Astrocyte of the hippocampus (primary cell): ENCODE measurements around the gene CEBPB.
"Not testable (repeated sequence)": the region's sequence is repeated elsewhere in the genome, so short reads cannot be mapped to it uniquely, and the experiment has no call there.

Experiments
- DNase-seq: peaks from one replicate; pipeline ENCODE4 v3.0.0; 2011; ENCODE audit warnings: low read depth, low spot score

CEBPB gene

DNA sequence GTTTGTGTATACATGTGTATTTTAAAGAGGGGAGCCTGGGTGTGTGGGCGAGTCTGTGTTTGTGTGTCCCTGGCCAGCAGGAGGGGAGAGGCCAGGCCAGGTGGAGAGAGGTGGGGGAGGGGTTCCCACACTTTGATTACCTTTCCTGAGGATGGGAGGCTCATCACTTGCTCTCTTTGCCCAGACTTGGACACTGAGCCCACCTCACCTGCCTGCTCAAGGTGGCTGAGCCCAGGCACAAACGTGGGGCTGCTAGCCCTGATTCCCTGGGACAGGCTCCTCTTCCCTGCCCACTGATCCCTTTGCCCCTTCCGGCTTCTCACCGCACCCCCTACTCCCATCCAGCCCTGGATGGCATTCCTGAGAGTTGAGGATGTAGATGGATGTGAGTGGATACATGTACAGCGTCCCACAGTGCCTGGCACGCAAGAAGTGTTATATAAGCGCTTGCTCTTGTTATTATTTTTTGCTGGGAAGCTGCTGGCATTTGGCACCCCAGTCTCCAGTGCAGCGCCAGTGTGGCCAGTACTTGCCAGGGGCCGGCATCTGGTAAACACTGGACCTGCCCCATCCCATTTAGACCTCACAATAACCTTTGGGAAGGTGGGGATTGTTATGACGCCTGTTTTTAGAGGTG lies 2.7 kb downstream of the CEBPB start:
- peak; percentile 43 for DNase-seq

DNA sequence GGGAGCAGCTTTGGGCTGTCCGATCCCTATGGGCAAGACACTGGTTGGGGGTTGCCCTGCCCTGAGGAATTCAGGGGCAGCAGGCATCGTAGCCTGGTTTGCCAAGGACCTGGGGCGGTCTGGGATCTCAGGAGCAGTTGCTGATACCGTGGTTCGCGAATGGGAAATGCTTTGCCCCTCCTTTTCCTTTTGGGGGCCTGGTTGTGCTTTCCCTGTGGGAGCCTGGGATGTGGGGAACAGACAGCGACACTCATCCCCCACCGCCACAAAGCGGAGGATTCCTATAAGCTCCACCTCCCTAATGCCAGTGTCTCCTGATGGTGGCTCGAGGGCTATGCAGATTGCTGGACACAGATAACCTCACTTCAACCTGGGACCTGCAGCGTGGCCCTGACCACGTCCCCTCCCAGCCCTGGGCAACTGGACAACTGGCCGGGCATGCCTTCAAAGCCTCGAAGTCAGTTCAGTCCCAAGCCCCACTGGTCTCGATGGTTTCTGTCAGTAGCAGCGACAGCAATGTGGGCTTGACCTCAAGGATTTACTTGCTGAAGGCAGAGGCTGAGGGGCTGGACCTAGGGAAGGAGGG lies 3.3 kb downstream of the CEBPB start:
- DNase-seq, result peak; percentile 16

DNA sequence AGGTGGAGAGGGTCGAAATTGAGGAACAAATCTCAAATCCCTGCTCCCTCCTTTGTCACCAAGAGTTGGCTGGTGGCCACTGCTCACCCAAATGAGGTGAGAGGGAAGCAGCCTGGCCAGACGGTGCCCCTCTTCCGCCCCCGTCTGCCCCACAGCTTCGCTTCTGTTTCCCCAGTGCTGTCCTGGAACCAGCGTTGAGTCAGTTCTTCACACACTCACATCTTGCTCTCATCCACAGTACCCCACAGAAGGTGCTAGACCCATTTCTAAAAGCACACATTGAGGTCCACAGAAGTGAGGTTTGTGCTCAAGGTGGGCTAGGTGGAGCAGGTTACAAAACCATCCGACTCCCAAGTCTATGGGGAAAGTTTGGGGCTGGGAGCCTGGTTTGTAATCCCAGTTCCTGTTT lies 3.8 kb downstream of the CEBPB start:
- DNase-seq, result no peak

DNA sequence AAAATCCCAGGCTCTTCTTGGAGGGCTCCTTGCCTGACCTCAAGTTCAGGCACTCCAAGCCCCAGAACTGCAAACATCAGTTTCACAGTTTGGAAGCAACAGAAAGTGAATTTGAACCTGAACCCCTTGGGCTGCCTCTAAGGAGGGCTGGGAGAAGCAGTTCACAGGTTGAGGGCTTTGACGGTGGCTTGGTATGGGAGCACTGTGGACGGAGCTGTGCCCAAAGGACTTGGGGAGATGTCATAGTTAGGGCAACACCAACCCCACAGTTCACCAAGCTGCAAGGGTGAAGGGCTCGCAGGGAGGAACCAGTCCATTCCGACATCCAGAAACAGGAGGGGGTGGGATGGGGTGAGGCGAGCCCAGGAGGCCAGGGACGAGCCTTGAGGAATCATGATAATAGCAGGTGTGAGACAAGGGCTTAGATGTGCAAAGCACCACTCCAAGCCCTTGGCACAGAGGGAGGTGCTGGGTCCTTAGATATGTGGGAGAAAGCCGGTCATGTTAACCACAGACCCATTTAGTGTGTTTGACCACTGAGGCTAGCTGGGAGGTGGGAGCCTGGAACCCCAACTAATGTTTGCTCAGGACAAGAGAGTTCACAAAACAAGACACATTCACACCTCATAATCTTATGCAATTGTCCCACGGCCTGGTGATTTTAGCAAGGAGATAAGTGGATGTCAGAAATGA lies 4.3 kb downstream of the CEBPB start:
- no peak for DNase-seq

DNA sequence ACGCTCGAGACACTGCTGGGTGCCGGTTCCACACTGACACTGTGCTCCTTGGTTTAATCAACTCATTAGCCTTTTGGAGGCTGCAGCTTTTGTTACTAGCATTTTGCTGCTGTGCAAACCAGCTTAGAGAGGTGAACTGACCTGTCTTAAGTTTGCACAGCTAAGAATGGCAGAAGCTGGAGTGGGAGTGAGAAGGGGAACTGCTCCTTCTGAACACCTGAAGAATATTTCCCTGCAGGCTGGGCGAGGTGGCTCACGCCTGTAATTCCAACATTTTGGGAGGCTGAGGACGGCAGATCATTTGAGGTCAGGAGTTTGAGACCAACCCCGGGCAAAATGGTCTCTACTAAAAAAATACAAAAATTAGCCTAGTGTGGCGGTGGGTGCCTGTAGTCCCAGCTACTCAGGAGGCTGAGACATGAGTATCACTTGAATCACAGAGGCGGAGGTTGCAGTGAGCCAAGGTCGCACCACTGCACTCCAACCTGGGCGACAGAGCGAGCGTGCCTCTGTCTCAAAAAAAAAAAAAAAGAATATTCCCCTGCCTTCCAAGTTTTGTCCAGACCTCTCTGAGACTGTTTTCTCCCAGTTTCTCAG lies 5.0 kb downstream of the CEBPB start:
- DNase-seq, result no peak

DNA sequence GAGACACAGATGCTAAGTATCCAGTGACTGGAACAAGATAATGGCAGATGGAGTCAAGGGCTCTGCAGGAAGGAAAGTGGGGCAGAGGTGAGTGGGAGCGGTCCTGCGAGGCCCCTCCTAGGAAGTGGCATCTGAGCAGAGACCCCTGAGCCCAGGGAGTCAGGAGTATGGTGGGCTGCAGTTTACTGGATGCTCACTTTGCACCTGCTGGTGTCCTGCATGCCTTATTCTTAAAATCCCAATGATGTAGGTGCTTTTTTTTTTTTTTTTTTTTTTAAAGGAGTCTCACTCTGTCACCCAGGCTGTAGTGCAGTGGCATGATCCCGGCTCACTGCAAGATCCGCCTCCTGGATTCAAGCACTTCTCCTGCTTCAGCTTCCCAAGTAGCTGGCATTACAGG lies 5.6 kb downstream of the CEBPB start:
- no peak for DNase-seq

DNA sequence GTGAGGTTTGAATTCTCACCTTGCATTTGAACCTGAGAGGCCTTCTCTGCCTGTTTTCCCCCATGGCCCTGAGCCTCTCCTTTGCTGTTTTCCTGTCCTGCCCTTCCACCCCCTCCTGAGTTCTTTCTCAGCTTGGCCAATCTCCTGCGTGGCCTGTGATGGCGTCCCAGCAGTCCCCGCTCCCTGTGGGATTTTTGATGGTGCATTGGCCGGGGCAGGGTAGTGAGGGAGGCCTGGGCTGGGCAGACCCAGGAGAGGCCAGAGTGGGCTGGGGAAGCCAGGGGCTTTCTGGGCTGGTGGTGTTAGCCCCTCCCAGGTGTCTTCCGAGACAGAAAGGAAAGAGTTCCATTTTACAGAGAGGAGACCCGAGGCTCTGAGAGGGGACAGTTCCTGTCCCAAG lies 6.3 kb downstream of the CEBPB start:
- DNase-seq, result no peak

DNA sequence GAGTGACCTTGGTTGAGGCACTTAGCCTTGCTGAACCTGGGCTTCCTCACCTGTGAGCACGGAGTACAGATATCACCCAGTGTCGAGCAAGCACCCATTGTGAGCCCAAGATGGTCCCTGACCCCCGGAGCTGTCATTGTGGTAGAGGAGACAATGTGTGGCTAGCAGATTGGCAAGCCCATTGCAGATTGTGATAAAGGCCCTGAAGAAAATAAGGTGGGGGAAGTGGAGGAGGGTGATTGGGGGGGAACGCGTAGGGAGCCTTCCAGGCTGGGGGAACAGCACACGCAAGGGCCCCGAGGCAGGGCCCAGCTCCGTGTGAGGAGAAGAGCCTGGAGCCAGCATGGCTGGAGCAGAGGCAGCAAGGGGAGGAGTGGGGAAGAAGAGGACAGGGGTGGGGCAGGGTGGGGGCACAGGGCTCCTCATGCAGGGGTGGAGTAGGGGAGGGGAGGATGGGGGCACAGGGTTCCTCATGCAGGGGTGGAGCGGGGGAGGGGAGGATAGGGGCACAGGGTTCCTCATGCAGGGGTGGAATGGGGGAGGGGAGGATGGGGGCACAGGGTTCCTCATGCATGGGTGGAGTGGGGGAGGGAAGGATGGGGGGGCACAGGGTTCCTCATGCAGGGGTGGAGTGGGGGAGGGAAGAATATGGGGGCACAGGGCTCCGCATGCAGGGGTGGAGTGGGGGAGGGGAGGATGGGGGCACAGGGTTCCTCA lies 7.0 kb downstream of the CEBPB start:
- no peak for DNase-seq

DNA sequence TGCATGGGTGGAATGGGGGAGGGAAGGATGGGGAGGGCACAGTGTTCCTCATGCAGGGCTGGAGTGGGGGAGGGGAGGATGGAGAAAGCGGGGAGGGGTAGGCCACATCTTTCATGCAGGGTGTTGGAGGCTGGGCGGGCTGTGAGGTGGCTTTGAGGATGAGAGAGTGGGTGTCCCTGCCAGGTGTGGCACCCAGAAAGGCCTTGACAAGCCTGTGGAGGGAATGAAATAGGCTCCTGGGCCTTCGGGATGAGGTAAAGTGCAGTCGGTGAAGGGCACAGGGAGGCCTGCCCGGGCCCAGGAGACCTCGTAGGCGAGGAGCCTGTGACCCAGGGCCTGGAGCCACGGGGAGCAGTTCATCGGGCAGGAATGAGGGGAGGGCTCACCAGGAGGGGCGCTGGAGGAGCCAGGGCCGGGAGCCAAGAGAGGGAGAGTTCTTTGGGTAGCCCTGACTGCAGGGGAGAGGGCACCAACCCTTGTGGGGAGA lies 7.6 kb downstream of the CEBPB start:
- DNase-seq, result no peak

DNA sequence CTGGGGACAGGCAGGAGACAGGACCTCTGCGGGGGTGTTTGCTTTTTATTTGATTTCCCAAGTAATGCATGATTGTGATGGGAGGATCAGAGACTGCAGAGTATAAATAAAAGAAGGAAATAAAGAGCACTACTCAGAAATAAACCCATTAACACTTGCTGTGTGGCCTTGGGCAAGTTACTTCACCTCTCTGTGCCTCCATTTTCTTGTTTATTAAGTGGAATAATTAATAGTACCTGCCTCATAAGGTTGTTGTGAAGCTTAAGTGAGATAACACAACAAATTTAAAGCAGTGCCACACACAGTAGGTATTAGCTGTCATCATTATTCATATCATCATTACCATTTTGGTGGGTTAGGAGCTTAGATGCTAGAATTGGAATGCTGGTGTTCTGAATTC lies 8.1 kb downstream of the CEBPB start:
- no peak for DNase-seq

DNA sequence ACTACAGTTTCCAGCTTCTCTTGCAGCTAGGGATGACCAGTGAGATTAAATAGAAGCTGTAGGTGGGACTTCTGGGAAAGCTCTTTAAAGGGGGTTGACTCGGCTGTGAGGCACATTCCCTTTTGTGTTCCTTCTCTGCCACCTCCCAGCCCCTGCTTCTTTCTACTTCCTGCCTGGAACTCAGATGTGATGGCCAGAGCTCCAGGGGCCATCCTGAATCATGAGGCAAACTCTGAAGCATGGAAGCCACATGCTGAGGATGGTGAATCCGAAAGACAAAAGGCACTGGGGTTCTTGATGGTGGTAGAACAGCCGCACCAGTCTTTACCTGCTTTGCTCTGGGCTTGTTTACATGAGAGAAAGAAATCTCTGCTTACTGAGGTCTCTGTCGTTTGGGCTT lies 9.1 kb downstream of the CEBPB start:
- no peak for DNase-seq

DNA sequence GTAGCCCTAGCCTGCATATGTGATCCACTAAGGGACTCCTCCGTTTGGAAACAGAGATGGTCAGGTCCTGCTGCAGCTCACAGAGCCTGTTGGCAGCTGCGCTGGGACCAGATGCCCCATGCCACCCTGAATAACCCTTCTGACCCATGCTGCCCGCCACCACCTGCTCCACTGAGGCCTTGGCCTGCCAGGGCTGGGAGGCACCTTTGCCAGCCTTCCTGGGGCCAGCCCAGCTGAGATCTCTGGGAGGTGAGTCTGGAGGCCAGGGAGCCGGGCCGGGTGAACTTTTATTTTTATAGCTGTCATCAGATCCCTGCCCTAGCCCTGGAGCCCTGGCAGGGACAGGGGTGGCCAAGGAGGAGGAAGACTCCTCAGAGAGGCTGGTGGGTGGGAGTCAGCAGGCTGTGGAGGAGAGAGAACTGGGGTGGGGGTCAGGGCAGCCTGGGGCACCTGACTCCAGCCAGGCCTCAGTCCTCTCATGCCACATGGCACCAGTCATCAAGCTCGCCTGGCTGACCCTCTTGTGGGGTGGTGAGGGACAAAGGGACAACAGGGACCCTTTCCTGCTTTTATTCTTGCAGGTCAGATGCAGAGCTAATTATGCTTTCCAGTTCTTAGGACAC lies 10.0 kb downstream of the CEBPB start:
- no peak for DNase-seq

DNA sequence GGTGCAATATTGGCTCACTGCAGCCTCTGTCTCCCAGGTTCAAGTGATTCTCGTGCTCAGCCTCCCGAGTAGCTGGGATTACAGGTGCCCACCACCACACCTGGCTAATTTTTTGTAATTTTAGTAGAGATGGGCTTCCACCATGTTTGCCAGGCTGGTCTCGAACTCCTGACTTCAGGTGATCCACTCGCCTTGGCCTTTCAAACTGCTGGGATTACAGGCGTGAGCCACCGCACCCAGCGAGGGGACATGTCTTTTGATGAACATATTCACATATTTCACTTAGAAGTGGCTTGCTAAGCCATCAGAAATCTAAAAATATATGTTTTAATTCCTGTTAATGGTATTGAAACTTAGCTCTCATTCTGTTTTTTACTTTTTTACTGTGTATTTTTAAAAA lies 11.1 kb downstream of the CEBPB start:
- DNase-seq, result not testable (repeated sequence)

DNA sequence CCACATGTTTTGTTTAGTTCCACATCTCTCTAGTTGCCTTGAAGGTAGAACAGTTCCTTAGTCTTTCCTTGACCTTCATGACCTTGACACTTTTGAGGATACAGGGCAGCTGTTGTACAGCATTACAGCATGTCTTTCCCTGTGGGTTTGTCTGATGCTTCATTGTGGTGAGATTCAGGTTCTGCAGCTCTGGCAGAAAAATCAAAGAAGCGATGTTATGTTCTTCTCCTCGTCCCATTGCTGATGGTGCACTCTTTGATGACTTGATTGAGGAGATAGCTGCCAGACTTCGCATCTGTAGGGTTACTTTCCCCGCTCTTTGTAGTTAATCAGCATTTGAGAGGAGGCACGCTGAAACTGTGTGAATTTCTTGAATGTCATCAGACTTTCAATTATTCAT lies 12.0 kb downstream of the CEBPB start:
- no peak for DNase-seq

DNA sequence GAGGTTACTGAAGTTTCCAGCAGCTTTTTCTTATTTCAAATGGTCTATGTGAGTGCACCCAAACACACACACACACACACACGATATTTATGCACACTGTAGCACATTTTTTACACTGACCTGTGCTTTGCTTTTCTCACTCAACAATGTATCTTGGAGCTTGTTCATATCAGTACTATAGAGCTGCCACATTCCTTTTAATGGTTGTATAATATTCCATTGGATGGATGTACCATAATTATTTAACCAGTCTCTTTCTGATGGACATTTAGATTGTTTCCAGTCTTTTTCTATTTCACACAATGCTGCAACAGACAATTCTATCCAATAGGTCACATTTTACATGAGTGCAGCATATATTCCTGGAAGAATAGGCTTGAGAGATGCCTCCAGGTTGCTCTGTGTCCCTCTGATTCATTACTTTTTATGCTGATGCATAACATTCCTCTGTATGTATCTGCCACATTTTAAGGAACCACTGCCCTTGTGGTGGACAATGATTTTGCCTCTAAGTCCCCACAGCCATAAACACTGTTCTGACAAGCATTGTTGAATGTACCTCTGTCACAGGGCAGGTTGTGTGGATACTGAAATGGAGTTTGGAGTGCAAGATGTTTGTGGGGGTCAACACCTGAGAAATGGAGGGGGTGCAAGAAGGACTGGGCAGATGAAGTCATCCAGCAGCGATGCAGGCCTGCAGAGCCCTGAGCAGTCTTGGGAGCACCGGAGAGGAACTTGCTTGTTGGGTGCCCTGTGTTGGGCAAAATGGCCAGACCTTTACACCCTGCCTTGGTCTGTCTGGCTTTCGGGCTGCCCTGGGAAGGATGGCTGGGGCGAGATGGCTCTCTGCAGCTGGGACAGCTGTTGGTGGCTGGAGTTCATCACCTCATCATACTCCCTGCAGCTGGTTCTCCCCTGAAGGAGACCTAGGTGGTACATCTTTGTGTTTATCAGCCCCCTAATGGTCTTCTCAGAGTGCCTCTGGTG lies 13.6 kb downstream of the CEBPB start:
- DNase-seq, result no peak

DNA sequence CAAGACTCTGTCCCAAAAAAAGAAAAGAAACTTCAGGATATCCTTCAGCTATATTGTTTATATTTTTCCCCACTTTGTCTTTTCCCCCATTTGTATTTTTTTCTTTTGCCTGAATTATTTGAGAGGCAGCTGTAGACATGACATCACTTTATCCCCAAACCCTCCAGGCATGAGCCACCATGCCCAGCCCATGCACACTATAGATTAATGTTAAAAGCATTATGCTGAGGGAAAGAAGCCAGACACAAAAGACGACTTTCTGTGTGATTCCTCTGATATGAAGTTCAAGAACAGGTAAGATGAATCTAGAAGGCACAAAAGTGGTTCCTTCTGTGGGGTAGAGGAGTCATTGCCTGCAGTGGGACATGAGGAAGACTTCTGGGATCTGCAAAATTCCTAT lies 16.4 kb downstream of the CEBPB start:
- no peak for DNase-seq

DNA sequence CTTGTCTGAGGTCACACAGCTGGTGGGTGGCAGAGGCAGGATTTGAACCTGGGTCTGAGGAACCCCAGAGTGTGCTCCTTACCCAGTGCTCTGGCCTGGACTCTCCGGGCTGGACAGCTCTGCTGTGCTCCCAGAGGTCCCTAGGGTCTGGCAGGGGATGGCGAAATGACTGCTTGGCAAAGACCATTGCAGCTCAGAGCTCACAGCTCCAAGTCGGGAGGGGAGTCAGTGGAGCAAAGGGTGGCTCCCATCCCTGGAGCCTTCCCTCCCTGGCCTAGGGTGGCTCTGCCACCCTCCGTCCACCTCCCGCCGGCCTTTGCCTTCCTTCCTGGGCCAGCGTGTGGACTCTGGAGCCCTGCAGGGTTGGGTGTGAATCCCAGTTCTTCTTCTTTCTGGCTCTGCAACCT lies 17.5 kb downstream of the CEBPB start:
- no peak for DNase-seq

DNA sequence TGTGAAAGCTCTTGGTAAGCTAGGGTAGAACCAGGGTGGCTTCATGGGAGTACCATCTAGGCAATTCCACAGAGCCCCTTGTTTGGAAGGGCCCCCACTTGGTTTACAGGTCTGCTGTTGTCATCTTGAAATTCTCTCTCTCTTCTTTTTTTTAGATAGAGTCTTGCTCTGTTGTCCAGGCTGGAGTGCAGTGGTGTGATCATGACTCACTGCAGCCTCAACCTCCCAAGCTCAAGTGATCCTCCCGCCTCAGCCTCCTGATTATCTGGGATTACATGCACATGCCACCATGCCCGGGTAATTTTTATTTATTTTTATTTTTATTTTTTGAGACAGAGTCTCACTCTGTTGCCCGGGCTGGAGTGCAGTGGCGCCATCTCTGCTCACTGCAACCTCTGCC lies 18.2 kb downstream of the CEBPB start:
- not testable (repeated sequence) for DNase-seq

DNA sequence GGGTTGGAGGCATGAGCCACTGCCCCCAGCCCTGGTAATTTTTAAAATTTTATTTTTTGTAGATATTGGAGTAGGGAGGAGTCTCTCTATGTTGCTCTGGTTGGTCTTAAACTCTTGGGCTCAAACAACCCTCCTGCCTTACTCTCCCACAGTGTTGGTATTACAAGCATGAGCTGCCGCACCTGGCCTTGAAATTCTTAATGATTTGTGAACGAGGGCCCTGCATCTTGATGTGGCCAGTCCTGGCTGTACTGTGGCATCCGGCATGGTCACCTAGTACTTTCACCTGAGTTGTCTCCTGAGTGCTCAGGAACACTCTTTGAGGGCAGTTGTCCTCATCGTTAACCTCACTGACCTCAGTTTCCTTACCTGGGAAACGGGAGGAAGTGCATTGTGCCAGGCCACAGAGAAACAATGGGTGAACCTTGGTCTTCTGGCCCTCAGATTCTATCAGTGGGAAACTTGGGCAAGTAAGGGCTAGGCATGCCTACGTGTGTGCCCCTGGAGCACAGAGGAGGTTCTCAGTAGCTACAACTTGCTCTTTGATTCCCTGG lies 19.5 kb downstream of the CEBPB start:
- no peak for DNase-seq

DNA sequence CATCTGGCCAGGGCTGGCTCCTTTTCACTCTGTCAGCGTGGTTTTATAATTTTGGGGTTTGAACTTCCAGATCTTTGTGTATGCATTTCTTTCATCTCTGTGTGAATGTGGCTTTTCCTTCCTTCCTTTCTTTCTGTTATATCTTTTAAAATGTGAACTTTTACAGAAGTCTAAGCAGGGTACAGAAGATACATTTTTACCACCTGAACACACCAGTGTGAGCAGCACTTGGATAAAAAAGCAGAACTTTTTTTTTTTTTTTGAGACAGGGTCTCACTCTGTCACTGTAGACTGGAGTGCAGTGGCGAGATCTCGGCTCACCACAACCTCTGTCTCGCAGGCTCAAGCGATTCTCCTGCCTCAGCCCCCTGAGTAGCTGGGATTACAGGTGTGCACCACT lies 20.5 kb downstream of the CEBPB start:
- DNase-seq, result no peak
